ENCODE measurements around the gene FHOD3. TPM values are rescaled to one million over a fixed set of nuclear protein-coding genes. Genes with fewer than 3 reads are reported as not detected.

The FHOD3 gene
- total and polyA plus RNA-seq, 2 of the 4 experiments (the other 2 are of a cell fraction), result 14.6 to 16.0 TPM

GRCh38 chr18:36420826-36421225 lies 123.3 kb downstream of the FHOD3 start:
- Histone ChIP-seq H3K36me3 (ENCODE audit: control insufficient read depth, insufficient read depth, low read length) (no peaks in the 10 kb centered on the region), H3K79me1 (ENCODE audit: low read depth in 1 of 2, low read length in 2 of 2) (peaks cover 0 to 7% of the 10 kb centered on the region in 2 experiments; a peak in 1 of 4 replicates), H2AK9ac (replicated peaks; ENCODE audit: low read depth, low read length, poor library complexity) (no peak overlapping the region), H2AK5ac (ENCODE audit: low read depth, low read length) (no peak overlapping the region), H3K56ac (ENCODE audit: extremely low read depth, insufficient read depth, low read length) (no peak overlapping the region), H3K4me1 (ENCODE audit: control insufficient read depth, insufficient read depth, low read length) (peaks cover 15% of the 10 kb centered on the region), H4K91ac (ENCODE audit: insufficient read depth, low read depth, low read length) (no peak overlapping the region), H3K9me3 (ENCODE audit: control insufficient read depth, insufficient read depth, low read length) (no peaks in the 10 kb centered on the region), H3K4me3 (ENCODE audit: insufficient read depth, low read depth, low read length) (no peak overlapping the region), H3K27ac (ENCODE audit: insufficient read depth, low read length) (no peak overlapping the region), H4K8ac (ENCODE audit: low read depth in 2 of 2, low read length in 2 of 2) (no peak overlapping the region), H3K27me3 (ENCODE audit: control insufficient read depth, insufficient read depth, low read length) (no peaks in the 10 kb centered on the region), H2BK120ac (ENCODE audit: low read depth, low read length) (no peak overlapping the region), H3K4ac (ENCODE audit: low read depth, low read length) (no peak overlapping the region), H4K20me1 (ENCODE audit: insufficient read depth, low read length) (no peaks in the 10 kb centered on the region), H3K18ac (ENCODE audit: low read depth, low read length) (no peak overlapping the region), H2AFZ (replicated peaks; ENCODE audit: low read length, poor library complexity) (no peak overlapping the region), H3K9me1 (ENCODE audit: insufficient read depth, low read length) (no peaks in the 10 kb centered on the region; the same call in 1 of the 2 replicates), H3K23ac (ENCODE audit: low read depth, low read length) (no peak overlapping the region), H2BK20ac (ENCODE audit: low read depth, low read length) (no peak overlapping the region), H3K9ac (ENCODE audit: low read depth, low read length) (no peak overlapping the region), H3K14ac (replicated peaks; ENCODE audit: low read depth, low read length) (no peak overlapping the region), H3K4me2 (ENCODE audit: low read depth, low read length) (no peak overlapping the region), H4K5ac (ENCODE audit: low read depth, low read length) (no peak overlapping the region), H2BK5ac (ENCODE audit: low read depth, low read length, poor library complexity, severe bottlenecking) (no peak overlapping the region), H2BK15ac (ENCODE audit: low read depth, low read length) (no peak overlapping the region)
- no CpG with 5 or more reads among the region's 1 CpG for WGBS, 2 experiments (ENCODE audit: extremely low coverage in 2 of 2, insufficient read length in 1 of 2)
- in situ Hi-C loops (cut with MboI; ENCODE audit: low sequenced_read_pairs), result no loop called here
- dilution Hi-C loops (cut with HindIII; ENCODE audit: low sequenced_read_pairs, unreplicated experiment), result no loop called here
- CTCF ChIA-PET, result interaction anchor here (0.8 kb wide), 1 partner anchor 11 kb away, joined by 3 read pairs; no protein-coding TSS in a partner anchor
- POLR2A ChIA-PET (ENCODE audit: unreplicated experiment), result no interaction called here
- TF ChIP-seq MAFK (IDR thresholded peaks at IDR 0.05; ENCODE audit: low read depth, low read length) (no peak), RCOR1 (IDR thresholded peaks at IDR 0.05; ENCODE audit: insufficient replicate concordance, low read length) (no peak), CTCF (conservative IDR thresholded peaks at IDR 0.05; ENCODE audit: low read depth, low read length) (no peak), CEBPB (IDR thresholded peaks at IDR 0.05; ENCODE audit: low read depth, low read length) (no peak), SMC3 (IDR thresholded peaks at IDR 0.05; ENCODE audit: low read depth, low read length) (no peak), ELK1 (IDR thresholded peaks at IDR 0.05; ENCODE audit: borderline replicate concordance, low read depth, low read length) (no peak), POLR2A (IDR thresholded peaks at IDR 0.05; ENCODE audit: low read depth, low read length) (no peak), MAZ (IDR thresholded peaks at IDR 0.05; ENCODE audit: borderline replicate concordance, low read depth, low read length) (no peak), RFX5 (IDR thresholded peaks at IDR 0.05; ENCODE audit: low read depth, low read length) (no peak), RAD21 (IDR thresholded peaks at IDR 0.05; ENCODE audit: low read length) (no peak), MXI1 (IDR thresholded peaks at IDR 0.05; ENCODE audit: borderline replicate concordance, low read depth, low read length) (no peak), FOS (IDR thresholded peaks at IDR 0.05; ENCODE audit: low read depth, low read length) (no peak), NFE2L2 (IDR thresholded peaks at IDR 0.05; ENCODE audit: low read depth, low read length) (no peak)
- BruUV-seq (replicated peaks), result no TSS peak
- intact Hi-C loops (cut with micrococcal nuclease), result no loop called here
- DNase-seq (no peak), ATAC-seq (ENCODE audit: low read depth) (peak; percentile 40; the same call in 1 of the 2 replicates)

Data from IMR-90 (cell line).